ENCODE data around the gene AKNA.

DNA sequence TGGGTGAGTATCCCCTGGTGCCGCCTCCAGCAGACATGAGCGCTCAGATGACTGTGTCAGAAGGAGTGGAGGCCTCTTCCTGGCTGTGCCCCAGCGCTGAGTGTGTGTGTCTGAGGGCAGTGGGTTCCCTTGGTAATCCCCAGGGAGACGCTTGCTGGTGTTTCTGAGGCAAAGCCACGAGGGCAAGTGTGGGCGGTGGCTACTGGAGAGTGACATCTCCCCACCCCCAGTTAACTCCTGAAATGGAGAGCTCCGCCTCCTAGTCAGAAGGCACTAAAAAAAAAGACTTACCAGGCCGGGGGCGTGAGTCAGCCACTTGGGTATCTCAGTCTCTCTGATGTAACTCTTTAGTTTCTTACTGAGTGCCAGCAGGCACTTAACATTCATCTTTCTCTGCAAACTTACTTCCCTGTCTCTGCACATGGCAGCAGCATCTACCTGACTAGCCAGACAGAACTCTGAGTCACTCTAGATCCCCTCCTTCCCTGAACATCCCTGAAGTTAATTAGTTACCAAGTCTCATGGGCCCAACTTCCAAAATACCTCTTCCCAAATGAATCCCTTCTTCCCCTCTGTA, 38.8 kb downstream of the AKNA start:
- TF ChIP-seq, protein P1, sequence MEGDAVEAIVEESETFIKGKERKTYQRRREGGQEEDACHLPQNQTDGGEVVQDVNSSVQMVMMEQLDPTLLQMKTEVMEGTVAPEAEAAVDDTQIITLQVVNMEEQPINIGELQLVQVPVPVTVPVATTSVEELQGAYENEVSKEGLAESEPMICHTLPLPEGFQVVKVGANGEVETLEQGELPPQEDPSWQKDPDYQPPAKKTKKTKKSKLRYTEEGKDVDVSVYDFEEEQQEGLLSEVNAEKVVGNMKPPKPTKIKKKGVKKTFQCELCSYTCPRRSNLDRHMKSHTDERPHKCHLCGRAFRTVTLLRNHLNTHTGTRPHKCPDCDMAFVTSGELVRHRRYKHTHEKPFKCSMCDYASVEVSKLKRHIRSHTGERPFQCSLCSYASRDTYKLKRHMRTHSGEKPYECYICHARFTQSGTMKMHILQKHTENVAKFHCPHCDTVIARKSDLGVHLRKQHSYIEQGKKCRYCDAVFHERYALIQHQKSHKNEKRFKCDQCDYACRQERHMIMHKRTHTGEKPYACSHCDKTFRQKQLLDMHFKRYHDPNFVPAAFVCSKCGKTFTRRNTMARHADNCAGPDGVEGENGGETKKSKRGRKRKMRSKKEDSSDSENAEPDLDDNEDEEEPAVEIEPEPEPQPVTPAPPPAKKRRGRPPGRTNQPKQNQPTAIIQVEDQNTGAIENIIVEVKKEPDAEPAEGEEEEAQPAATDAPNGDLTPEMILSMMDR (conservative IDR thresholded peaks at IDR 0.05; ENCODE audit: low read length) = no peak
- TF ChIP-seq EZH2phosphoT487 (IDR thresholded peaks at IDR 0.05; ENCODE audit: borderline replicate concordance, low read depth, low read length) = no peak
